ENCODE measurements around the gene ZNF467. TPM values are rescaled to one million over a fixed set of nuclear protein-coding genes. Genes with fewer than 3 reads are reported as not detected.
A peak's percentile ranks its signal among the peaks of the same experiment; 100 is the strongest.

Gene ZNF467
- total and polyA plus RNA-seq, 2 donors (not counting 1 experiment from before 2014, with no cell fraction given) = 0.39 to 1.1 TPM

GRCh38 chr7:149734791-149735075 is 38.7 kb downstream of the ZNF467 start:
- intact Hi-C loops (cut with micrococcal nuclease) = no loop called here
- Mint-ChIP-seq H3K4me3 (no peak overlapping the region), H3K9me3 (ENCODE audit: insufficient read depth) (no peaks in the 10 kb centered on the region), H3K4me1 (peaks cover 15% of the 10 kb centered on the region), H3K27me3 (peaks cover 10% of the 10 kb centered on the region), H3K27ac (peak overlapping the region; percentile 46)
- H3K4me1 ChIP-seq (ENCODE audit: control insufficient read depth in 2 of 2, insufficient read depth in 2 of 2, low read length in 2 of 2) = peaks cover 9 to 14% of the 10 kb centered on the region in 2 donors
- no peak overlapping the region for H3K9ac ChIP-seq (ENCODE audit: low read length)
- DNase-seq = no peak
- H3K36me3 ChIP-seq (replicated peaks in 1 of 2; ENCODE audit: control extremely low read depth in 1 of 2, control insufficient read depth in 1 of 2, extremely low read depth in 1 of 2, insufficient read depth in 2 of 2, low read length in 1 of 2) = peaks cover 0 to 2% of the 10 kb centered on the region in 2 experiments
- H3K27ac ChIP-seq (ENCODE audit: low read length in 2 of 2) = peak overlapping the region in 1 of 2 donors; percentile 39
- no peak for TF ChIP-seq EZH2 (IDR thresholded peaks at IDR 0.05; ENCODE audit: borderline replicate concordance, insufficient read depth, low read depth, low read length, poor library complexity, severe bottlenecking)
- TF ChIP-seq CTCF (IDR thresholded peaks at IDR 0.05) = no peak
- no peaks in the 10 kb centered on the region for H3K27me3 ChIP-seq (replicated peaks in 1 of 4; ENCODE audit: control extremely low read depth in 1 of 4, control insufficient read depth in 3 of 4, insufficient read depth in 4 of 4, low read length in 3 of 4)
- no peak overlapping the region for H2AFZ ChIP-seq (ENCODE audit: insufficient read depth, low read depth, low read length, poor library complexity, severe bottlenecking)
- 8% methylated on average over 2 of the region's 2 CpGs for WGBS (ENCODE audit: insufficient coverage)
- no peaks in the 10 kb centered on the region for H4K20me1 ChIP-seq (ENCODE audit: control insufficient read depth, insufficient read depth, low read length, poor library complexity, severe bottlenecking)
- ATAC-seq (ENCODE audit: low read depth) = no peak
- H3K4me3 ChIP-seq (ENCODE audit: control extremely low read depth in 1 of 5, extremely low read depth in 1 of 5, insufficient read depth in 1 of 5, low read depth in 2 of 5, low read length in 4 of 5) = no peak overlapping the region
- no peaks in the 10 kb centered on the region for H3K9me3 ChIP-seq (ENCODE audit: control extremely low read depth in 1 of 3, control insufficient read depth in 2 of 3, insufficient read depth in 1 of 3, low read length in 2 of 3)
- H3K79me2 ChIP-seq (ENCODE audit: control insufficient read depth, insufficient read depth, low read length) = no peaks in the 10 kb centered on the region
- H3K4me2 ChIP-seq (replicated peaks; ENCODE audit: low read depth, low read length, poor library complexity, severe bottlenecking) = peak overlapping the region; percentile 33
- ChIA-PET CTCF (no interaction called here), POLR2A (no interaction called here)

GRCh38 chr7:149733924-149734790 is 39.2 kb downstream of the ZNF467 start:
- intact Hi-C loops (cut with micrococcal nuclease) = no loop called here
- no peaks in the 10 kb centered on the region for H3K9me3 ChIP-seq (ENCODE audit: control extremely low read depth in 1 of 3, control insufficient read depth in 2 of 3, insufficient read depth in 1 of 3, low read length in 2 of 3)
- no peaks in the 10 kb centered on the region for H4K20me1 ChIP-seq (ENCODE audit: control insufficient read depth, insufficient read depth, low read length, poor library complexity, severe bottlenecking)
- no peak overlapping the region for H2AFZ ChIP-seq (ENCODE audit: insufficient read depth, low read depth, low read length, poor library complexity, severe bottlenecking)
- ChIA-PET POLR2A (no interaction called here), CTCF (no interaction called here)
- peak overlapping the region; percentile 33 for H3K4me2 ChIP-seq (replicated peaks; ENCODE audit: low read depth, low read length, poor library complexity, severe bottlenecking)
- peaks cover 9 to 14% of the 10 kb centered on the region in 2 donors for H3K4me1 ChIP-seq (ENCODE audit: control insufficient read depth in 2 of 2, insufficient read depth in 2 of 2, low read length in 2 of 2)
- H3K27ac ChIP-seq (ENCODE audit: low read length in 2 of 2) = peak overlapping the region in 1 of 2 donors; percentile 39
- no peak for TF ChIP-seq EZH2 (IDR thresholded peaks at IDR 0.05; ENCODE audit: borderline replicate concordance, insufficient read depth, low read depth, low read length, poor library complexity, severe bottlenecking)
- TF ChIP-seq CTCF (IDR thresholded peaks at IDR 0.05) = no peak
- H3K4me3 Mint-ChIP-seq = no peak overlapping the region
- 76% methylated on average over 16 of the region's 20 CpGs for WGBS (ENCODE audit: insufficient coverage)
- no peaks in the 10 kb centered on the region for H3K9me3 Mint-ChIP-seq (ENCODE audit: insufficient read depth)
- H3K79me2 ChIP-seq (ENCODE audit: control insufficient read depth, insufficient read depth, low read length) = no peaks in the 10 kb centered on the region
- DNase-seq (no peak), ATAC-seq (ENCODE audit: low read depth) (peak; percentile 36)
- H3K4me3 ChIP-seq (ENCODE audit: control extremely low read depth in 1 of 5, extremely low read depth in 1 of 5, insufficient read depth in 1 of 5, low read depth in 2 of 5, low read length in 4 of 5) = no peak overlapping the region
- no peaks in the 10 kb centered on the region for H3K27me3 ChIP-seq (replicated peaks in 1 of 4; ENCODE audit: control extremely low read depth in 1 of 4, control insufficient read depth in 3 of 4, insufficient read depth in 4 of 4, low read length in 3 of 4)
- H3K4me1 Mint-ChIP-seq = peaks cover 15% of the 10 kb centered on the region
- H3K27ac Mint-ChIP-seq = peak overlapping the region; percentile 46
- peaks cover 0 to 6% of the 10 kb centered on the region in 2 experiments for H3K36me3 ChIP-seq (replicated peaks in 1 of 2; ENCODE audit: control extremely low read depth in 1 of 2, control insufficient read depth in 1 of 2, extremely low read depth in 1 of 2, insufficient read depth in 2 of 2, low read length in 1 of 2)
- no peak overlapping the region for H3K9ac ChIP-seq (ENCODE audit: low read length)
- H3K27me3 Mint-ChIP-seq = peaks cover 5% of the 10 kb centered on the region

Data from B cell (primary cell).